Spleen (tissue), 11 donors: Measurements from ENCODE around the gene IQCE. TPM values are rescaled to one million over a fixed set of nuclear protein-coding genes. Genes with fewer than 3 reads are reported as not detected.

Source experiments
- DNase-seq: peaks from one replicate; pipeline ENCODE4 v3.0.0-alpha.2; 2020
- H3K27ac ChIP-seq, 8 donors: fragments of 200-600 bp; sonication (generic) in 7 of 8; 1 replicate in 4 of 8; 2 replicates in 4 of 8; pipeline versions ENCODE4 v1.5.0 to v1.8.0; 2016 to 2021; ENCODE audit warnings: inconsistent platforms in 4 of 8, mild to moderate bottlenecking in 4 of 8, moderate library complexity in 1 of 8
- H3K27me3 ChIP-seq, 7 donors: fragments of 200-600 bp; sonication (generic) in 6 of 7; replicated peaks in 1 of 7; 1 replicate in 4 of 7; 2 replicates in 3 of 7; pipeline versions ENCODE4 v1.5.0 to v1.8.0; 2016 to 2021; ENCODE audit warnings: inconsistent platforms in 3 of 7, mild to moderate bottlenecking in 1 of 7
- H3K36me3 ChIP-seq, 6 donors: fragments of 200-600 bp; sonication (generic) in 5 of 6; 1 replicate in 4 of 6; 2 replicates in 2 of 6; pipeline versions ENCODE4 v1.5.0 to v1.8.0; 2016 to 2021; ENCODE audit warnings: inconsistent platforms in 2 of 6
- H3K4me1 ChIP-seq, 6 donors: fragments of 200-600 bp; sonication (generic) in 5 of 6; 1 replicate in 3 of 6; 2 replicates in 3 of 6; pipeline versions ENCODE4 v1.5.0 to v1.8.0; 2016 to 2021; ENCODE audit warnings: inconsistent platforms in 3 of 6
- H3K4me3 ChIP-seq, 8 donors: fragments of 200-600 bp; sonication (generic) in 7 of 8; 1 replicate in 4 of 8; 2 replicates in 4 of 8; pipeline versions ENCODE4 v1.5.0 to v1.8.0; 2016 to 2021; ENCODE audit warnings: inconsistent platforms in 4 of 8, mild to moderate bottlenecking in 4 of 8, moderate library complexity in 2 of 8
- H3K9me3 ChIP-seq, 8 donors: fragments of 200-600 bp; sonication (generic) in 7 of 8; 1 replicate in 4 of 8; 2 replicates in 4 of 8; pipeline versions ENCODE4 v1.5.0 to v1.8.0; 2016 to 2021; ENCODE audit warnings: inconsistent platforms in 4 of 8
- CTCF ChIP-seq, 11 experiments: fragments of 200-600 bp in 7 of 11; fragments of 450-650 bp in 4 of 11; sonication (generic) in 4 of 11; IDR thresholded peaks in 8 of 11; conservative IDR thresholded peaks in 3 of 11; 1 replicate in 7 of 11; 2 replicates in 4 of 11; pipeline versions ENCODE4 v1.4.0 to v1.8.0; 2016 to 2021; ENCODE audit warnings: antibody characterized with exemption in 11 of 11, inconsistent platforms in 4 of 11, mild to moderate bottlenecking in 1 of 11
- POLR2A ChIP-seq, 3 donors: fragments of 450-650 bp; IDR thresholded peaks; one replicate each; pipeline ENCODE4 v1.5.1; 2017; ENCODE audit warnings: antibody characterized with exemption in 3 of 3, mild to moderate bottlenecking in 1 of 3
- POLR2AphosphoS5 ChIP-seq, 3 donors: sonication (generic); formaldehyde crosslinking; IDR thresholded peaks; one replicate each; pipeline ENCODE4 v1.5.1; 2017; ENCODE audit warnings: antibody characterized with exemption in 3 of 3
- WGBS, 5 donors: extraction: QIAGEN DNeasy Blood & Tissue Kit in 3 of 5; methylation state at CpG; one replicate each; pipeline versions ENCODE4 v1.1.5 to v1.1.7; 2013 to 2018; 5-methylcytosine and 5-hydroxymethylcytosine counted together
- intact Hi-C: fragments of 100-400 bp; cut with DNase I; formaldehyde crosslinking; loops from one replicate; pipeline ENCODE4 v1.15.0; 2023; ENCODE audit warnings: low total_unique reads
- polyA plus RNA-seq, 3 donors: library from polyadenylated mRNA; stranded (reverse); fragments of 200-250 nt; gene quantifications; one replicate each; pipeline ENCODE4 v1.2.1, GENCODE V29; 2013
- total RNA-seq, 7 donors: library from RNA; depleted of rRNA in 3 of 7; stranded (reverse); fragments of >200 nt in 3 of 7; fragmentation: NEBNext Ultra II Directional in 4 of 7; extraction: Animal tissue kit (Norgen Biotek cat#: 25700) in 4 of 7; gene quantifications; one replicate each; pipeline versions ENCODE4 v1.1.0 to v1.2.1, GENCODE V29; 2016 to 2021
- donor health status: healthy with polysubstance abuse.
- donor health status: DM: no; HTN: no; CAD: no; lungs with moderate emphysema.
- donor health status: DM: no; HTN: no; CAD: no.
- donor health status: Bipolar disorder and iron deficiency.
- donor health status: healthy.
- donor health status: DM: no; HTN: no; CAD: no.
- donor health status: DM: yes; HTN: yes; CAD: no.

The IQCE gene
- total and polyA plus RNA-seq, 10 donors, result 1.2 to 17.1 (median 11.4) TPM

- no peaks in the 10 kb centered on the region for H3K27me3 ChIP-seq
- no peak for DNase-seq
- WGBS, 5 donors, result 93 to 96% (median 94%) methylated on average over 21 to 23 of the region's 23 CpGs
Observed at GRCh38 chr7:2544541-2545188, 14.1 kb upstream of the IQCE start.

DNA sequence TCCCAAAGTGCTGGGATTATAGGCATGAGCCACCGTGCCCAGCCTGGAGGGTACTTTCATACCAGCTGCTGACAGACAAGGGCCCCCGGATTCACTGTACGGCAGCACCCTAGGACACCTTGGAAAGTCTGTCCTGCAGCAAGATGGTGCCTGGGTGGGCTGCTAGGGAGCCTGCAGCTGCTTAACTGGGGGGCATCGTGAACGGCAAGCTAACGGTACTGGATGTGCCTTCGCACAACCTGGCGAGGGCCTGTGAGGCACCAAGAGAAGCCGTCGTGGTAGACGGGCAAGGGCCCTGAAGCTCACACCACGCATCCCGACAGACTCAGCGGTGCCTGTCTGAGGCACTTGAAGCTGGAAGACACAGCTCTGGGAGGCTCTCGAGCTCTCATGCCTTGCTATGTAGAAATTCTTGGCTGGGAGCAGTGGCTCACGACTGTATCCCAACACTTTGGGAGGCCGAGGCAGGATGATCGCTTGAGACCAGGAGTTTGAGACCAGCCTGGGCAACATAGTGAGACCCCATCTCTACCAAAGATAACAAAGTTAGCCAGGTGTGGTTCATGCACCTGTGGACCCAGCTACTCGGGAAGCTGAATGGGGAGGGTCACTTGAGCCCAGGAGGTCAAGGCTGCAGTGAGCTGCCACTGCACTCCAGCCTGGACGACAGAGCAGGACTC is 12.9 kb upstream of the IQCE start:
- Histone ChIP-seq H3K4me1 (peaks cover 0 to 20% (median 10%) of the 10 kb centered on the region in 6 donors), H3K9me3 (no peaks in the 10 kb centered on the region), H3K27ac (no peak overlapping the region), H3K36me3 (peaks cover 0 to 98% (median 74%) of the 10 kb centered on the region in 6 donors), H3K4me3 (no peak overlapping the region), H3K27me3 (no peaks in the 10 kb centered on the region)
- WGBS, 5 donors, result 93 to 96% (median 95%) methylated on average over 17 to 20 of the region's 20 CpGs
- no peak for DNase-seq
- no peak for TF ChIP-seq CTCF (IDR thresholded peaks at IDR 0.05 in 8 of 11, conservative IDR thresholded peaks at IDR 0.05 in 3 of 11)
- peak in 1 of 3 donors; percentile 59 for TF ChIP-seq POLR2AphosphoS5 (IDR thresholded peaks at IDR 0.05)
- intact Hi-C loops, result no loop called here

More at GRCh38 chr7:2544541-2545188, 14.1 kb upstream of the IQCE start:
- H3K4me1 ChIP-seq, result peaks cover 0 to 20% (median 10%) of the 10 kb centered on the region in 6 donors
- intact Hi-C loops, result no loop called here
- H3K9me3 ChIP-seq, result no peaks in the 10 kb centered on the region
- no peak overlapping the region for H3K4me3 ChIP-seq
- no peak overlapping the region for H3K27ac ChIP-seq
- peaks cover 0 to 100% (median 80%) of the 10 kb centered on the region in 6 donors for H3K36me3 ChIP-seq
- TF ChIP-seq POLR2A (IDR thresholded peaks at IDR 0.05) (no peak), CTCF (IDR thresholded peaks at IDR 0.05 in 8 of 11, conservative IDR thresholded peaks at IDR 0.05 in 3 of 11) (no peak), POLR2AphosphoS5 (IDR thresholded peaks at IDR 0.05) (peak in 1 of 3 donors; percentile 59)

- H3K27me3 ChIP-seq, result no peaks in the 10 kb centered on the region
- 84 to 96% (median 93%) methylated on average over 31 of the region's 31 CpGs for WGBS, 5 donors
- H3K4me3 ChIP-seq, result no peak overlapping the region
- no peaks in the 10 kb centered on the region for H3K9me3 ChIP-seq
- TF ChIP-seq POLR2A (IDR thresholded peaks at IDR 0.05) (no peak), POLR2AphosphoS5 (IDR thresholded peaks at IDR 0.05) (no peak), CTCF (IDR thresholded peaks at IDR 0.05 in 8 of 11, conservative IDR thresholded peaks at IDR 0.05 in 3 of 11) (no peak)
- peaks cover 0 to 27% (median 10%) of the 10 kb centered on the region in 6 donors for H3K4me1 ChIP-seq
- intact Hi-C loops, result no loop called here
- DNase-seq, result no peak
- H3K36me3 ChIP-seq, result peaks cover 0 to 94% (median 67%) of the 10 kb centered on the region in 6 donors
- no peak overlapping the region for H3K27ac ChIP-seq
Observed at GRCh38 chr7:2546776-2547586, 11.8 kb upstream of the IQCE start.
